Astrocyte (in vitro differentiated cells and primary cell): ENCODE data around the gene GRIK3.

Source experiments
- EZH2 ChIP-seq: IDR thresholded peaks from 2 replicates; pipeline ENCODE4 v1.6.1; 2012; ENCODE audit warnings: mild to moderate bottlenecking, low read length, inconsistent platforms; ENCODE audit not compliant: insufficient read depth
- TF ChIP-seq, protein P1 (sequence below): IDR thresholded peaks from 2 replicates; pipeline ENCODE4 v1.5.1; 2011; ENCODE audit warnings: low read depth, mild to moderate bottlenecking, inconsistent platforms, low read length, moderate library complexity; ENCODE audit not compliant: insufficient read depth

DNA sequence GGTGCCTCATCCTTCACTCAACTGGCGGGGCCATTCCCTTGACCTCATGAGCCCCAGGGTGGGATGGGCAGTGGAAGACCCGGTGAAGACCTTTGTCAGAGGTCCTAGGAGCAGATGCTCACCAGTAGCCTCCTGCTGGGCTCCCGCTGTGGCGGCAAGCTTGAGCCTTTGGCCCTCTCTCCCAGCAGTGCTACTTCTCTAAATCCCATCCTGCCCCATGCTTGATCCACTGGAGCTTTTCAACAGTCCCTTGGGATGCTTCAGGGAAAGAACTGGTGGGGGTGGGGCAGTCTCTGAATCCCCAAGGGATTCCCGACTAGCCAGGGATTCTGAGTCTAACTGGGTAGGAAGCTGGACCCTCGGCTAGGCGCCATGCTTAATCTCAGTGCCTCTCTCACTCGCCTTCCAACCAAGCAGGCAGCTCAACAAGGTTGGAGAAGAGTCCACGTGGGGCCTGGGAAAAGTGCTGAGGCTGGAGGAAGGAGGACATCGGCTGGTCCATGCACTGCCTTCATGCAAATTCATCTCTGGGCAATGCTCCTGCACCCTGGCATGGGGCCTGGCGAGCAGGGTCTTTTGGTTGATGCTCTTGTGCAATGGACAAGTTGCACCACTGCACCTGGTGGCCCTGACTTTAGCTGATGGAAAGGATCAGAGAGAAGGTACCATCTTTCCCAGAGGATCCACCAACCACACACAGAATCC is 190.3 kb downstream of the GRIK3 start:
- TF ChIP-seq, protein P1, sequence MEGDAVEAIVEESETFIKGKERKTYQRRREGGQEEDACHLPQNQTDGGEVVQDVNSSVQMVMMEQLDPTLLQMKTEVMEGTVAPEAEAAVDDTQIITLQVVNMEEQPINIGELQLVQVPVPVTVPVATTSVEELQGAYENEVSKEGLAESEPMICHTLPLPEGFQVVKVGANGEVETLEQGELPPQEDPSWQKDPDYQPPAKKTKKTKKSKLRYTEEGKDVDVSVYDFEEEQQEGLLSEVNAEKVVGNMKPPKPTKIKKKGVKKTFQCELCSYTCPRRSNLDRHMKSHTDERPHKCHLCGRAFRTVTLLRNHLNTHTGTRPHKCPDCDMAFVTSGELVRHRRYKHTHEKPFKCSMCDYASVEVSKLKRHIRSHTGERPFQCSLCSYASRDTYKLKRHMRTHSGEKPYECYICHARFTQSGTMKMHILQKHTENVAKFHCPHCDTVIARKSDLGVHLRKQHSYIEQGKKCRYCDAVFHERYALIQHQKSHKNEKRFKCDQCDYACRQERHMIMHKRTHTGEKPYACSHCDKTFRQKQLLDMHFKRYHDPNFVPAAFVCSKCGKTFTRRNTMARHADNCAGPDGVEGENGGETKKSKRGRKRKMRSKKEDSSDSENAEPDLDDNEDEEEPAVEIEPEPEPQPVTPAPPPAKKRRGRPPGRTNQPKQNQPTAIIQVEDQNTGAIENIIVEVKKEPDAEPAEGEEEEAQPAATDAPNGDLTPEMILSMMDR = no peak
- no peak for TF ChIP-seq EZH2
